ENCODE results near the gene TMEM229A.

Gene TMEM229A

DNA sequence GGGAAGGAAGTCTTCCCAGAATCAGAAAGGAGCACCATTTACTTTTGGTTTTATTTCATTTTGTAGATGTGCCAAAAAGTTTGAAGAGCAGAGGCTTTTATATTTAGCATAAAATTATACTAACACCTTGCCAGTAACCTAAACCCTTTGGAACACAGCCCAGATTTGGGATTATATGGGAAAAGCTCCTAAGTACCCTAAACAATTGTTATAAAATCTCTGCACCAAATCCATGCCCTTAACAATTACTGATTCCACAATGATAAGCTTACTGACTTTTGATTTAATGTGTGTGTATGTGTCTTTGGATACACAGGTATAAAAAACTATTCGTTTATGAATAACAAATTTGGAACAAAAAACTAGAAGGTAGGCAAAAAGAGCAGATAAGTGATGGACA, 39.0 kb upstream of the TMEM229A start:
- no peak for DNase-seq (ENCODE audit: extremely low read depth, low read depth)
- TF ChIP-seq CTCF (IDR thresholded peaks at IDR 0.05; ENCODE audit: low read depth, low read length) = no peak

DNA sequence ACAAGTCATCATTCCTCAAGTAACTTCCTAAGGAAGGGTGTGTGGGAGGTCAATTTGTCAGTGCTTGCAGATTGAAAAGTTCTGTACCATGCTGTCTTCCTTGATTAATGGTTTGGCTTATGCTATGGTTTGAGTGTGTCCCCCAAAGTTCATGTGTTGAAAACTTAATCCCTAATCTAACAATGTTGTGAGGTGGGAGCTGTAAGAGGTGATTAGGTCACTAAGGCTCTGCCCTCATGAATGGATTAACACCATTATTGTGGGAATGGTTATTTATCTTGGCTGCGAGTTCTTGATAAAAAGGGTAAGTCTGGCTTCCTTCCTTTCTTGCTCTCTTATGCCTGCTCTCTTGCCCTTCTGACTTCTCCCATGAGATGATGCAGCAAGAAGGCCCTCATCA, 29.3 kb upstream of the TMEM229A start:
- no peak for TF ChIP-seq CTCF (IDR thresholded peaks at IDR 0.05; ENCODE audit: low read depth, low read length)
- DNase-seq (ENCODE audit: extremely low read depth, low read depth) = no peak

DNA sequence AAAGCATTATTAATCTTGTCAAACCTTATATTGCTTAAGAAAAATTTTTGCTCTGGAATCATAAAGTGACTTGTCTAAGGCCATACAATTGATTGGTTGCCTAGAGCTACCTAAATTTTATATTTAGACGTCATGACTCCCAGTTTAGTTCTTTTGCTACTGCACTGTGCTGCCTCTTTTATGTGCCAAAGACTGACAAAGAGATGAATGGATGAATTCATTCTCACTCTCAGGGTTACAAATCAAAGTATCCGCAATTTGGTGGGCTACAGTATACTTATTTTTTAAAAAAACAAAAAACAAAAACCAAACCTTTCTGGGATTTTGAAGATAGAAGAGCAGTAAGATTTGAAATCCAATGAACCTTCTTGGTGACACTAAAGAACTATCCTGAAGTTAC, 27.7 kb upstream of the TMEM229A start:
- DNase-seq (ENCODE audit: extremely low read depth, low read depth) = no peak
- TF ChIP-seq CTCF (IDR thresholded peaks at IDR 0.05; ENCODE audit: low read depth, low read length) = no peak

DNA sequence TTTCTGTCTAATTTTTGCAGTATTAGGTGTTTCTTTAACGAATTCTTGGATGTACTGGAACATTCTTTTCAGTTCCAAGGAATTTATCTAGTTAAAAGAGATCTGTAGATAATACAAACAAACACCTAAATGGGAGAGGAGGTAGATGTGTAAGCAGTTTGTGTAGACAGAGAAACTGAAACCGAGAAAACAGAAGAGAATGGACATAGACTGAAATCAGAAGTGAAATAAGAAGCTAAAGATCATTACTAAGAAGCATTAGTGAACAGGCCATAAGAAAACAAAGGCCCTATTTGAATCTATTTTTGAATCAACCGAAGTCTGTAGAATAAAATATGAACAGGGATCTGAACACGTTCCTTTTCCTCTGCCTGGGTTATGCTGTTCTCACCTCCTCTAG, 26.5 kb upstream of the TMEM229A start:
- no peak for DNase-seq (ENCODE audit: extremely low read depth, low read depth)
- TF ChIP-seq CTCF (IDR thresholded peaks at IDR 0.05; ENCODE audit: low read depth, low read length) = no peak

DNA sequence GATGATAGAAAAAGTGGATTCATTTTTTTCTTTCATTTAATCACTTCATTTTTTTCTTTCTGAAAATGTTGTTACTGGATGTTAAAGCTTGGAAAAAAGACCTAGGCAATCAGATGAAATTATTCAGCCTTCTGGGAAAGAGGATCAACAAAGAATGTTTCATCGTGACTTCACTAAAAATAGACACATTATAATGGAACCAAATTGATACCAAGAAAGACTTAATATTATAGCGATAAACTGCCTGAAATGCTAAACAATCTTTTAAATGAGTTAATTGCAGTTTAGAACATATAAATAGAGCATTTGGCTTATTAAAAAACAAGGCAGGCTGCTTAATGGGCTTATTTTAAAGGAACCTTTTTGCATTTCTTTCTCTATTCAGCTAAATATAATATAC, 25.6 kb upstream of the TMEM229A start:
- no peak for TF ChIP-seq CTCF (IDR thresholded peaks at IDR 0.05; ENCODE audit: low read depth, low read length)
- no peak for DNase-seq (ENCODE audit: extremely low read depth, low read depth)

GRCh38 chr7:124057872-124058271, 25.0 kb upstream of the TMEM229A start:
- DNase-seq (ENCODE audit: extremely low read depth, low read depth) = no peak
- TF ChIP-seq CTCF (IDR thresholded peaks at IDR 0.05; ENCODE audit: low read depth, low read length) = no peak

DNA sequence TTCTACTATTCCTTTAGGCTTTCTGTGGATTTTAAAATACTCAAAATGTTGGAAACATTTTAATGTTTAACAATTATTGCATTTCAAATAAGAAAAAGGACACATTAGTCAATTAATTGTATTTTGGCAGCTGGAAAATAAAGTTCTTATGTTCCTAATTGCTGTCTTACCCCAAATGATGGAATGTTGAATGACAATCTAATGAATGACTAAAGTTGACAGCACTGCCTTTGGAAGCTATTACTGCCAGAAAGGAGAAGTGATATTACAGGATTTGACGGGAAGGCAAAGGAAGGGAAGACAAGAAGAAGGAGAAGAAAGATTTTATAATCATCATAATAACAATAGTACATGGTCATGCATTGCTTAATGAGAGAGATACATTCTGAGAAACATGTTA, 23.4 kb upstream of the TMEM229A start:
- TF ChIP-seq CTCF (IDR thresholded peaks at IDR 0.05; ENCODE audit: low read depth, low read length) = no peak
- DNase-seq (ENCODE audit: extremely low read depth, low read depth) = no peak
